Measurements from ENCODE around the gene MEX3D. TPM values are rescaled to one million over a fixed set of nuclear protein-coding genes. Genes with fewer than 3 reads are reported as not detected.

Gene MEX3D
- total and polyA plus RNA-seq, 8 donors, result 4.9 to 90.4 (median 10.8) TPM

- Histone ChIP-seq H3K9me3 (no peaks in the 10 kb centered on the region), H3K27ac (no peak overlapping the region), H3K4me3 (no peak overlapping the region), H3K4me1 (peaks cover 19 to 48% (median 30%) of the 10 kb centered on the region in 4 donors), H3K27me3 (no peaks in the 10 kb centered on the region), H3K36me3 (peaks cover 37 to 73% (median 58%) of the 10 kb centered on the region in 4 donors)
- TF ChIP-seq POLR2AphosphoS5 (IDR thresholded peaks at IDR 0.05) (no peak), POLR2A (IDR thresholded peaks at IDR 0.05) (no peak), EP300 (IDR thresholded peaks at IDR 0.05) (no peak)
- TF ChIP-seq, protein P1, sequence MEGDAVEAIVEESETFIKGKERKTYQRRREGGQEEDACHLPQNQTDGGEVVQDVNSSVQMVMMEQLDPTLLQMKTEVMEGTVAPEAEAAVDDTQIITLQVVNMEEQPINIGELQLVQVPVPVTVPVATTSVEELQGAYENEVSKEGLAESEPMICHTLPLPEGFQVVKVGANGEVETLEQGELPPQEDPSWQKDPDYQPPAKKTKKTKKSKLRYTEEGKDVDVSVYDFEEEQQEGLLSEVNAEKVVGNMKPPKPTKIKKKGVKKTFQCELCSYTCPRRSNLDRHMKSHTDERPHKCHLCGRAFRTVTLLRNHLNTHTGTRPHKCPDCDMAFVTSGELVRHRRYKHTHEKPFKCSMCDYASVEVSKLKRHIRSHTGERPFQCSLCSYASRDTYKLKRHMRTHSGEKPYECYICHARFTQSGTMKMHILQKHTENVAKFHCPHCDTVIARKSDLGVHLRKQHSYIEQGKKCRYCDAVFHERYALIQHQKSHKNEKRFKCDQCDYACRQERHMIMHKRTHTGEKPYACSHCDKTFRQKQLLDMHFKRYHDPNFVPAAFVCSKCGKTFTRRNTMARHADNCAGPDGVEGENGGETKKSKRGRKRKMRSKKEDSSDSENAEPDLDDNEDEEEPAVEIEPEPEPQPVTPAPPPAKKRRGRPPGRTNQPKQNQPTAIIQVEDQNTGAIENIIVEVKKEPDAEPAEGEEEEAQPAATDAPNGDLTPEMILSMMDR (IDR thresholded peaks at IDR 0.05), result no peak
- 93 to 94% (median 93%) methylated on average over 14 to 15 of the region's 15 CpGs; no CpG with 5 or more reads in 1 of the 5 donors for WGBS, 5 donors
- intact Hi-C loops (cut with DNase I; ENCODE audit: low total_unique reads), result no loop called here
- no peak for DNase-seq
Measured at GRCh38 chr19:1599460-1599846, 31.3 kb upstream of the MEX3D start.

GRCh38 chr19:1598777-1599459 is 30.8 kb upstream of the MEX3D start:
- H3K27me3 ChIP-seq, result no peaks in the 10 kb centered on the region
- DNase-seq, result no peak
- H3K36me3 ChIP-seq, result peaks cover 37 to 73% (median 58%) of the 10 kb centered on the region in 4 donors
- no peak overlapping the region for H3K27ac ChIP-seq
- no peak overlapping the region for H3K4me3 ChIP-seq
- H3K9me3 ChIP-seq, result no peaks in the 10 kb centered on the region
- H3K4me1 ChIP-seq, result peaks cover 14 to 44% (median 24%) of the 10 kb centered on the region in 4 donors
- TF ChIP-seq, protein P1 (IDR thresholded peaks at IDR 0.05), result no peak
- TF ChIP-seq EP300 (IDR thresholded peaks at IDR 0.05) (no peak), POLR2A (IDR thresholded peaks at IDR 0.05) (no peak), POLR2AphosphoS5 (IDR thresholded peaks at IDR 0.05) (no peak)
- intact Hi-C loops (cut with DNase I; ENCODE audit: low total_unique reads), result no loop called here
- 84 to 93% (median 89%) methylated on average over 15 to 20 of the region's 20 CpGs for WGBS, 5 donors

DNA sequence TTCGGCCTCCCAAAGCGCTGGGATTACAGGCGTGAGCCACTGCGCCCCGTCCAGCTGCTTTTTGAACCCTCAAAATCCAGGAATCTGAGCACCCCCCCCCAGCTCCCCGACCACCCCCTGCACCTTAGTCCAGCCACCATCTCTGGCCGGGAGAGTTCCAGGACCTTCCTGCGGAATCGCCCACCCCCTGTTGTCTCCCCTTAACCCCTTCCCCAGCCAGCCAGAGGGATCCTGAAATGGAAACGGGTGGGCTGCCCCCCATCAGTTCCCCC is 25.3 kb upstream of the MEX3D start:
- WGBS, 5 donors, result 49 to 66% (median 51%) methylated on average over 5 to 10 of the region's 10 CpGs
- intact Hi-C loops (cut with DNase I; ENCODE audit: low total_unique reads), result no loop called here
- Histone ChIP-seq H3K27ac (peak overlapping the region in 4 of 5 donors; percentile 77 to 99 (median 88)), H3K9me3 (no peaks in the 10 kb centered on the region), H3K4me1 (peaks cover 22 to 39% (median 35%) of the 10 kb centered on the region in 4 donors), H3K4me3 (peak overlapping the region; percentile 65 to 96 (median 78)), H3K27me3 (no peaks in the 10 kb centered on the region), H3K36me3 (peaks cover 23 to 39% (median 35%) of the 10 kb centered on the region in 4 donors)
- no peak for DNase-seq
- no peak for TF ChIP-seq EP300 (IDR thresholded peaks at IDR 0.05)
- no peak for TF ChIP-seq POLR2AphosphoS5 (IDR thresholded peaks at IDR 0.05)
- TF ChIP-seq, protein P1 (IDR thresholded peaks at IDR 0.05), result no peak
- no peak for TF ChIP-seq POLR2A (IDR thresholded peaks at IDR 0.05)

- WGBS, 5 donors, result 1 to 5% (median 2%) methylated on average over 17 to 68 of the region's 68 CpGs
- intact Hi-C loops (cut with DNase I; ENCODE audit: low total_unique reads), result no loop called here
- peaks cover 18 to 34% (median 30%) of the 10 kb centered on the region in 4 donors for H3K36me3 ChIP-seq
- no peaks in the 10 kb centered on the region for H3K9me3 ChIP-seq
- H3K27ac ChIP-seq, result peak within 1 kb of the TSS; percentile 91 to 99 (median 96)
- TF ChIP-seq POLR2A (IDR thresholded peaks at IDR 0.05) (no peak), POLR2AphosphoS5 (IDR thresholded peaks at IDR 0.05) (peak; percentile 54 to 85 (median 67))
- TF ChIP-seq, protein P1 (IDR thresholded peaks at IDR 0.05), result peak in 2 of 7 experiments; percentile 23 to 38
- H3K4me3 ChIP-seq, result peak within 1 kb of the TSS; percentile 72 to 96 (median 87)
- H3K27me3 ChIP-seq, result no peaks in the 10 kb centered on the region
- peaks cover 22 to 41% (median 36%) of the 10 kb centered on the region in 4 donors for H3K4me1 ChIP-seq
- DNase-seq, result peak; percentile 95 to 98
Measured at GRCh38 chr19:1592755-1593500, 24.8 kb upstream of the MEX3D start, which contains the start of gene MBD3. Gene MBD3 (minus strand): TSS chr19:1592865. CDS start chr19:1592631, 234 bp downstream.

Data from stomach (tissue), 9 donors.